SK-N-DZ (cell line): ENCODE data around the gene ZBTB4.

Source experiments
- DNase-seq: peaks from one replicate; pipeline ENCODE4 v3.0.0-alpha.2; 2015; ENCODE audit warnings: low spot score

The ZBTB4 gene

DNA sequence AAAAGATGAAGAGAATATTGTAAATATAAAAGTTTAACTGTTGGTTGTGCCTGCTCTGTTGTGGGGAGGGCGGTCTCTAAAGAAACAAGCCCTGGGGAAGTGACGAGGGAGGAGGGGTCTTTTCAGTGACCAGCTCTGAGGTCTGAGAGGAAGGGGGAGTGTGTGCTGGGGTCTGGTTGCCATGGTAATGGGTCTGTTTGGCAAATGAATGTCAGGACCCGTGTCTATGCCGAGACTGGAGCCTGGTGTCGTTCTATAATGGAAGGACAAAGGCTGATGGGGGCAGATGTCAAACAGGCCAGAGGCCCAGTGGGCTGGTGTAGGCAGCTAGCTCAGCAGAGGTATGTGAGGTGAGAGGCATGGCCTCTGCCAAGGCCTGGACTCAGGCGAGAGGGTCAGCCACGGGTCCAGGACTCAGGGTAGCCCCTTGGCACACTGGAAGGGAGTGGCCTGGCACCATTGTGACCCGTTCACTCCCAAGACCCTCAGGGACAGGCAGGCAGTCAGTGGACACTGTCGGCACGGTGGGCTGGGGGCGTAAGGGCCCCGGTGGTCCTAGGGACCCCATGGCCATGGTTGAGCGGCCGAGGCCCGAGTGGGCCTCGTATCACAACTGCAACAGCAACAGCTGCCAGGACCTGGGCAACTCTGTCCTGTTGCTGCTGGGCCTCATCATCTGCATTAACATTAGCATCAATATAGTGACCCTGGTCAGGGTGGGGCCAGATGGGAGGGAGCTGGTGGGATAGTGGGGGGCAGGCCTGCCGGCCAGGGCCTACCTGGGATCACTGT is 59.4 kb downstream of the ZBTB4 start, which contains the start of gene SPEM1:
TSS of gene SPEM1 (plus strand) at position 506 of the 792 bp plus-strand sequence. CDS start at position 567, 61 bp downstream.
- DNase-seq = peak; percentile 68

DNA sequence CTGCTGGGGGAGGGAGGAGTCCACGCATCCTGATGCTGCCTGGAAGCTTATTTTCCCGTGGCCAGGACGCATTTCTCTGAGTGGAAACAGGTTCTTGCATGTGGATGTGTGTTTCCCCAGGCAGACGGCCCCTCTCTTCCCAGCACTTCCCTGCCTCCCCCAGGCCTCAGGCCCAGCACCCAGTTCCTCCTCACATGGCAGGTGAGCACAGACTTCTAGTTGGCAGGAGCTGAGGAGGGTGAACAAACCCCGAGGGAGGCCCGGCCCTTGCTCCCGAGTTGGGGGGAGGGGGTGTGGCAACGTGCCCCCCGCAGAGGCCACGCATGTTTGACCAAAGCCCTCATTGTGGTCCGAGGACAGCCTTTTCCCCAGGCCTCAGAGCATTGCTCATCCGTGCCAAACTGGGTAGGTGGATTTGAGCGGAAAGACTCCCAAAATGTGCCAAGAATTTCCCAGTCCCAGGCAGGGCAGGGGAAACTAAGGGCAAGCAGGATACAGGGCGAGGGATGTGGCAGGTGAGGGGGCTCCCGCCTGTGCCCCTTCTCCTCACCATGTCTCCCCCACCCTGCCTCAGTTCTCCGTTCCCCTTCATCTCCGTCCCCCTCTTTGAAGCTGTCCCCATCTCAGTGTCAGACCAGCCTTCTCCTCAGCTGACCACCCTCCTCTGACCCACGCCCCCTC is 60.8 kb downstream of the ZBTB4 start:
- no peak for DNase-seq

DNA sequence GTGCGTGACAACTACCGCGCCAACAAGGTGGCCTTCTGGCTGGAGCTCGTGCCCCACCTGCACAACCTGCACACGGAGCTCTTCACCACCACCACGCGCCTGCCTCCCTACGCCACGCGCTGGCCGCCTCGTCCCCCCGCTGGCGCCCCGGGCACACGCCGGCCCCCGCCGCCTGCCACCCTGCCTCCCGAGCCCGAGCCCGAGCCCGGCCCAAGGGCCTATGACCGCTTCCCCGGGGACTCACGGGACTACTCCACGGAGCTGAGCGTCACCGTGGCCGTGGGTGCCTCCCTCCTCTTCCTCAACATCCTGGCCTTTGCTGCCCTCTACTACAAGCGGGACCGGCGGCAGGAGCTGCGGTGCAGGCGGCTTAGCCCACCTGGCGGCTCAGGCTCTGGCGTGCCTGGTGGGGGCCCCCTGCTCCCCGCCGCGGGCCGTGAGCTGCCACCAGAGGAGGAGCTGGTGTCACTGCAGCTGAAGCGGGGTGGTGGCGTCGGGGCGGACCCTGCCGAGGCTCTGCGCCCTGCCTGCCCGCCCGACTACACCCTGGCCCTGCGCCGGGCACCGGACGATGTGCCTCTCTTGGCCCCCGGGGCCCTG is 62.3 kb downstream of the ZBTB4 start:
- no peak for DNase-seq

DNA sequence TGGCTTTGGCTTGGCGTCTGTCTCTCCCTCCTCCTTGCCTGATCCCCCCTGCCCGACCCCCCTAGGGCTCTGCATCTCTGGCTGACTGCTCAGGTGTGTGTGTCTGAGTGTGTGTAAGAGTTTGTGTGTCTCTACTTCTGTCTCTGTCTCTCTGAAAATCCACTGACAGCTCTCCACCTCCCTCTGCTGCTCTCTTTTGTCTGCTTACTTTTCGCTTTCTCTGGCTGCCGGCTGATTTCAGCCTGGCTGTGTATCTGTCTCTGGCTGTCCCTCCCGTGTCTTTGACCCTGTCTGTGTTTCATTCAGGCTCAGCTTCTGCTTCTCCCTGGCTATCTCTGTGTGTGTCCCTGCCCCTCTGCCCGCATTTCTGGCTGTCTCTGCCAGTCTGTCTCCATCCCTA is 63.1 kb downstream of the ZBTB4 start:
- DNase-seq = no peak

DNA sequence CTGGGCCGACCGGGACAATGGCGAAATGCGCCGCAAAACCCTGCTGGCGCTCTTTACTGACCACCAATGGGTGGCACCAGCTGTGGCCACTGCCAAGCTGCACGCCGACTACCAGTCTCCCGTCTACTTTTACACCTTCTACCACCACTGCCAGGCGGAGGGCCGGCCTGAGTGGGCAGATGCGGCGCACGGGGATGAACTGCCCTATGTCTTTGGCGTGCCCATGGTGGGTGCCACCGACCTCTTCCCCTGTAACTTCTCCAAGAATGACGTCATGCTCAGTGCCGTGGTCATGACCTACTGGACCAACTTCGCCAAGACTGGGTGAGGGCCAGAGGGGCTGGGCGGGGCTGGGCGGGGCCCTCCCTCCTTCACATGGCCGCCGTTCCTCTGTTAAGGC is 63.6 kb downstream of the ZBTB4 start:
- DNase-seq = no peak

GRCh38 chr17:7414837-7415236 is 64.6 kb downstream of the ZBTB4 start:
- DNase-seq = no peak

GRCh38 chr17:7413346-7413985 is 66.0 kb downstream of the ZBTB4 start:
- DNase-seq = no peak

DNA sequence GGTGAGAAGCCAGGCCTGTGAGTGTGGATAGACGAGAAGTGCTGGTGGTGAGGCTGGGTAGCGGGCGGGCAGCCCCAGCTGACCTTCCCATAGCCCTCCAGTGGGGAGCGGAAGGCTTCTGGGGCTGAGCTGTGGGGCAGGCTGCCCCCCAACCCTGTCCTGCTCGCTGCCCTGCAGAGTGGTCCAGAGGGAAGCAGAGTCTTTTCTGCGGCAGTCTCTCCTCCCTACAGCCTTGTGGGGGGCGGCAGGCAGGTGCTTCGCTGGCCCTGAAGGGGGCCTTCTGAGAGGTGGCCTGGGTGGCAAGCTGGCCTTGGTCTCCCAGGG is 68.0 kb downstream of the ZBTB4 start:
- no peak for DNase-seq

GRCh38 chr17:7410634-7411426 is 68.6 kb downstream of the ZBTB4 start:
- DNase-seq = no peak

GRCh38 chr17:7409716-7410115 is 69.7 kb downstream of the ZBTB4 start:
- DNase-seq = no peak
